ENCODE data around the gene PLXND1. TPM values are rescaled to one million over a fixed set of nuclear protein-coding genes. Genes with fewer than 3 reads are reported as not detected.

PLXND1 gene
- total and polyA plus RNA-seq, 11 donors = 40.8 to 218 (median 66.4) TPM

DNA sequence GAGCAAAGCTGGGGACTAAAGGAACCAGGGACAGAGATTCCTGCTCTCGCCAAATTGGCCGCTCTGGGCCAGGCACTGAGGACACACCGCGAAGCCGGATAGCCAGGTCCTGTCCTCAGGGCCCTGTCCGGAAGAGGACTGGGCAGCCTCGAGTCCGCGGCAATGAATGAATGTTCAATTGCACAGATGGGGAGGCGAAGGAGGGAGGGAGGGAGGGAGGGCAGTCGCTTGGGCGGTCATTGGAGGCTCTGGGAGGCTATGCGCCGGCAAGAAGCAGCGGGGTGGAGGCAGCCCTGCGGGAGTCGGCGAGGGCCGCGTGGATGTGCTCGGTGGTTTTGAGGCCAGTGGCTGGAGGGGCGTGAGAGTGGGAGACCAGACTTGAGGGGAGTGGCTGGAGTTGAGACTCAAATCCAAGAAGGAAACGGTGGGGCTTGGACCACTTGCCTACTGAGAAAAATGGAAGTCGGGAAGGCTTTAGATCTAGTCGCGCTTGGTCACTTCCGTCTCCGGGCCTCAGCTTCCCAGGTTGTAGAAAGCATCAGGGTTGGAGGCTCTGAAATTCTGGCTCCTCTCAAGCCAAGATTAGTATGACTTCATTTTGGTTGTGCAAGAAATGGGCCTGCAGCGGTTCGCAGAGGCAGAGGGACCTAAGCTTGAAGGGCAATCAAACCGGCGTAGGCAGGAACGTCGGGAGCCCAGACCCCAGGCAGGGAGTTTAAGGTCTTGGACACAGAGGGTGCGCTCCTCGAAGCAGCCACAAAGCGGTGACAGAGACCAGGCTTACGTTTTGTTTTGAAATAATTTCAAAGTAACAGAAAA is 21.1 kb upstream of the PLXND1 start:
- Histone ChIP-seq H3K9me3 (no peaks in the 10 kb centered on the region), H3K36me3 (no peaks in the 10 kb centered on the region), H3K4me3 (peak overlapping the region; percentile 45 to 75 (median 62)), H3K27ac (peak overlapping the region; percentile 91 to 100 (median 98)), H3K4me1 (peaks cover 18 to 64% (median 51%) of the 10 kb centered on the region in 12 donors), H3K27me3 (no peaks in the 10 kb centered on the region)
- TF ChIP-seq POLR2A (IDR thresholded peaks at IDR 0.05) = no peak
- TF ChIP-seq, protein P1, sequence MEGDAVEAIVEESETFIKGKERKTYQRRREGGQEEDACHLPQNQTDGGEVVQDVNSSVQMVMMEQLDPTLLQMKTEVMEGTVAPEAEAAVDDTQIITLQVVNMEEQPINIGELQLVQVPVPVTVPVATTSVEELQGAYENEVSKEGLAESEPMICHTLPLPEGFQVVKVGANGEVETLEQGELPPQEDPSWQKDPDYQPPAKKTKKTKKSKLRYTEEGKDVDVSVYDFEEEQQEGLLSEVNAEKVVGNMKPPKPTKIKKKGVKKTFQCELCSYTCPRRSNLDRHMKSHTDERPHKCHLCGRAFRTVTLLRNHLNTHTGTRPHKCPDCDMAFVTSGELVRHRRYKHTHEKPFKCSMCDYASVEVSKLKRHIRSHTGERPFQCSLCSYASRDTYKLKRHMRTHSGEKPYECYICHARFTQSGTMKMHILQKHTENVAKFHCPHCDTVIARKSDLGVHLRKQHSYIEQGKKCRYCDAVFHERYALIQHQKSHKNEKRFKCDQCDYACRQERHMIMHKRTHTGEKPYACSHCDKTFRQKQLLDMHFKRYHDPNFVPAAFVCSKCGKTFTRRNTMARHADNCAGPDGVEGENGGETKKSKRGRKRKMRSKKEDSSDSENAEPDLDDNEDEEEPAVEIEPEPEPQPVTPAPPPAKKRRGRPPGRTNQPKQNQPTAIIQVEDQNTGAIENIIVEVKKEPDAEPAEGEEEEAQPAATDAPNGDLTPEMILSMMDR (IDR thresholded peaks at IDR 0.05) = peak; percentile 64 to 93 (median 84)
- WGBS, 4 donors = 1 to 3% (median 2%) methylated on average over 38 of the region's 38 CpGs
- peak; percentile 25 to 58 (median 52) for ATAC-seq
- intact Hi-C loops (cut with DNase I) = loop anchor here in 9 of 10 donors (1.0 to 10.0 kb wide), 12 partner anchors 123 to 307 kb away; partner anchors contain the start of gene IFT122 (in 1 of the 9)
- DNase-seq = peak; percentile 75 to 83 (median 81)

DNA sequence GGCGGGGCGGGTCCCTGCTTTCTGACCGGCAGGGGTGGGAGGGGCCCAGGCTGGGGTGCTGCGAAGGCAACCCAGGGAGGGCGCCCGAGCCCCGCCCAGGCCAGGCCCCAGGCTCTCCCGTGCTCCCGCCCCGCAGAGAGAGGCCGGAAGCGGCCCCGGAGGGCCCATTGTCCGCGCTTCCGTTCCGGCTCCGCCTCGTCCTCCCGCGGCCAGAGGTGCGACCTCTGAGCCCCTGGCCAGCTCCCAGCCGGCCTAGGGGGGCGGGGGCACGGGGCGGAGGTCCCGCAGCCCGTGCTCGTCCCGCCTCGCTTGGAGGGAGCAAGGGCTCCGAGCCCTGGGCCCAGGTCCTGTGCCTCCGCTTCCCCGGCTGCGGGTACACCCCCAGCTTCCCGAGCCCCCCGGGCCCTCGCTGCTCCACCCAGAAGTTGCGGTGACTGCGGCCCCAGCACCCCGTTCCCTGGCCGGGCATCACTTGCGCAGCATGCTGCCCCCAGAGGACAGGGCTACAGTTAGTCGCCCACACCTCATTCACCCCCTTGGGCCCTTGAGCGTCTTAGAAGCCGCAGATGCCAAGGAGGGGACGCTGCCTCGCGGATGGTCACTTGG is 20.4 kb upstream of the PLXND1 start:
- no peaks in the 10 kb centered on the region for H3K36me3 ChIP-seq
- H3K4me1 ChIP-seq = peaks cover 23 to 71% (median 57%) of the 10 kb centered on the region in 12 donors
- TF ChIP-seq, protein P1 (IDR thresholded peaks at IDR 0.05) = peak in 6 of 12 donors; percentile 17 to 34 (median 20)
- peak in 1 of 2 donors; percentile 73 for TF ChIP-seq POLR2A (IDR thresholded peaks at IDR 0.05)
- peak overlapping the region; percentile 91 to 100 (median 98) for H3K27ac ChIP-seq
- H3K4me3 ChIP-seq = peak overlapping the region; percentile 45 to 75 (median 62)
- peak; percentile 95 to 98 (median 98) for DNase-seq
- no peaks in the 10 kb centered on the region for H3K27me3 ChIP-seq
- intact Hi-C loops (cut with DNase I) = loop anchor here in 9 of 10 donors (1.0 to 10.0 kb wide), 7 partner anchors 21 to 308 kb away; partner anchors contain the start of genes IFT122 (in 1 of the 9) and PLXND1 (in 1 of the 9)
- ATAC-seq = peak; percentile 88 to 94 (median 90)
- H3K9me3 ChIP-seq = no peaks in the 10 kb centered on the region
- 1% methylated on average over 29 to 49 of the region's 49 CpGs for WGBS, 4 donors

DNA sequence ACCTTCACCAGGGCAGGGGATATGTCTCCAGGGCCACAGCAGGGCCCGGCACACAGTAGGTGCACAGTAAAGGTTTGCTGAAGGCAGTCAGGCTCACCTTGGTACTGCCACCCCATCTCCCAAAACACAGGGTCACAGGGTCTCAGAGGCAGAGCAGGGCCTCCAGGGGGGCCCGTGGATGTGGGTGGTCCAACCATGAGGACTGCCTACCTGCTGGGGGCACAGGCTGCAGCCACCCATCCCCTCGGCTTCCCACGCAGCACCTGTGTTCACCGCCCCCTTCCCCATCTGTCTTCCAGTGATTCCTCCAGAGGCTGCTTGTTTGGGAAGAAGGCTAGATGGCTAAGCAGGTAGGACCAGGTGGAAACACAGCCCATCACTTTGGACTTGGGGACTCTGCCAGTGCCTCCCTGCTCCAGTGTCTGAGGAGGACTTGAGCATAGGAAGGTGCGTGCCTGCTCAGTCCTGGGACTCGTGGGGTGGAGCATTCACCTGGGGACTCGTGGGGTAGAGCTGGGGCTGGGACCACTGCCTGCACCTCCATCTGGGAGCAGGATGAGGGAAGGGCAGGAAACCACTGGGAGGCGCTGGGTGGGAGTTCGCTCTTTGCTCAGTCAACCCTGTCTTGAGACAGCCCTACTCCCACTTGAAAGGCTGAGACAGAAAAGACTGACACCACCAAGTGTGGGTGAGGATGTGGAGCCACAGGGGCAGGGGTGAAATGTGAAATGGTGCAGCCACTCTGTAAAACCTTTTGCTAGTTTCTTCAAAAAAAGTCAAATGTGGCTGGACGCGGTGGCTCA is 18.8 kb upstream of the PLXND1 start:
- TF ChIP-seq, protein P1 (IDR thresholded peaks at IDR 0.05) = peak in 3 of 12 donors; percentile 4 to 25 (median 8)
- TF ChIP-seq POLR2A (IDR thresholded peaks at IDR 0.05) = no peak
- H3K4me1 ChIP-seq = peaks cover 23 to 85% (median 70%) of the 10 kb centered on the region in 12 donors
- no peaks in the 10 kb centered on the region for H3K36me3 ChIP-seq
- H3K27ac ChIP-seq = peak overlapping the region; percentile 91 to 100 (median 98)
- WGBS, 4 donors = 75 to 79% (median 76%) methylated on average over 9 to 12 of the region's 12 CpGs
- peak overlapping the region in 1 of 12 donors; percentile 62 for H3K4me3 ChIP-seq
- H3K9me3 ChIP-seq = no peaks in the 10 kb centered on the region
- no peaks in the 10 kb centered on the region for H3K27me3 ChIP-seq
- intact Hi-C loops (cut with DNase I) = loop anchor here in 8 of 10 donors (5.0 to 10.0 kb wide), 3 partner anchors 120 to 202 kb away; no protein-coding TSS in a partner anchor
- DNase-seq (peak in 3 of 5 donors; percentile 35 to 61 (median 41)), ATAC-seq (no peak)
